HL-60 (cell line): Measurements from ENCODE around the gene RND1.

Experiments used
- DNase-seq, 2 experiments: peaks; one replicate each; pipeline ENCODE4 v3.0.0-alpha.2; 2010 to 2020; ENCODE audit warnings: low read depth in 1 of 2, low spot score in 1 of 2
- H3K27ac ChIP-seq: fragments of 250-450 bp; sonication (Bioruptor Pico); replicated peaks from 2 replicates; pipeline ENCODE4 v1.5.1; 2020; ENCODE audit warnings: mild to moderate bottlenecking, moderate library complexity
- H3K27me3 ChIP-seq: fragments of 250-450 bp; sonication (Bioruptor Pico); 2 replicates; pipeline ENCODE4 v1.5.1; 2021; ENCODE audit warnings: mild to moderate bottlenecking, moderate library complexity; ENCODE audit not compliant: insufficient read depth, poor library complexity, severe bottlenecking
- H3K4me3 ChIP-seq: replicated peaks from 2 replicates; pipeline ENCODE4 v1.5.1; 2011; ENCODE audit warnings: mild to moderate bottlenecking, control low read depth, low read length; ENCODE audit not compliant: insufficient read depth
- CTCF ChIP-seq: IDR thresholded peaks from one replicate; pipeline ENCODE4 v1.5.1; 2011; ENCODE audit warnings: low read length, control low read depth, inconsistent platforms; ENCODE audit not compliant: insufficient read depth
- GABPA ChIP-seq: IDR thresholded peaks from 2 replicates; pipeline ENCODE4 v1.6.1; 2012; ENCODE audit warnings: low read depth
- POLR2AphosphoS5 ChIP-seq: IDR thresholded peaks from 2 replicates; pipeline ENCODE4 v1.6.1; 2012; ENCODE audit warnings: low read depth
- REST ChIP-seq: IDR thresholded peaks from 2 replicates; pipeline ENCODE4 v1.6.1; 2012; ENCODE audit warnings: low read depth; ENCODE audit not compliant: insufficient replicate concordance
- SPI1 ChIP-seq: IDR thresholded peaks from 2 replicates; pipeline ENCODE4 v1.6.1; 2012; ENCODE audit warnings: low read depth, mild to moderate bottlenecking, borderline replicate concordance

Gene RND1

GRCh38 chr12:48810903-48811431 is 54.7 kb downstream of the RND1 start:
- no peak for DNase-seq

GRCh38 chr12:48807981-48808380 is 57.7 kb downstream of the RND1 start:
- DNase-seq = no peak
- H3K4me3 ChIP-seq = no peak overlapping the region
- no peak overlapping the region for H3K27ac ChIP-seq
- TF ChIP-seq POLR2AphosphoS5 (no peak), GABPA (no peak), REST (no peak), CTCF (no peak), SPI1 (no peak)
- H3K27me3 ChIP-seq = no peaks in the 10 kb centered on the region

More at GRCh38 chr12:48810903-48811431, 54.7 kb downstream of the RND1 start:
- no peaks in the 10 kb centered on the region for H3K27me3 ChIP-seq
- no peak overlapping the region for H3K27ac ChIP-seq
- H3K4me3 ChIP-seq = no peak overlapping the region
- no peak for TF ChIP-seq GABPA
- TF ChIP-seq SPI1 = no peak
- TF ChIP-seq POLR2AphosphoS5 = no peak
- no peak for TF ChIP-seq REST
- TF ChIP-seq CTCF = no peak
